Endothelial cell of umbilical vein (primary cell): ENCODE data around the gene HP1BP3. TPM values are rescaled to one million over a fixed set of nuclear protein-coding genes. Genes with fewer than 3 reads are reported as not detected.

Experiments
- BruUV-seq: library from RNA; stranded (reverse); fragments of 400-500 nt; replicated peaks from 2 replicates; lab custom pipeline; 2021; lab: Mats Ljungman, UMichigan
- CTCF ChIA-PET: fragments of 300-600, 350-600 bp; sonication (Branson Sonifier 250); formaldehyde crosslinking; loops from one replicate; lab custom pipeline; 2021; ENCODE audit warnings: antibody characterized with exemption, inconsistent platforms; lab: Charles Lee
- POLR2A ChIA-PET: fragments of 300-600, 350-600 bp; sonication (Branson Sonifier 250); formaldehyde crosslinking; loops from one replicate; lab custom pipeline; 2021; ENCODE audit warnings: antibody characterized with exemption, inconsistent platforms; lab: Charles Lee
- DNase-seq: peaks from one replicate; pipeline ENCODE4 v3.0.0-alpha.2; 2011; ENCODE audit warnings: low read depth, low spot score
- FAIRE-seq: peaks from 2 replicates; lab custom pipeline; 2011; peaks lifted over from hg19 to GRCh38; lab: Jason Lieb, UNC
- H2AFZ ChIP-seq: 2 replicates; pipeline ENCODE4 v1.6.0; 2012; ENCODE audit warnings: low read depth, low read length, control low read depth, inconsistent platforms
- H3K27ac ChIP-seq: 2 replicates; pipeline ENCODE4 v1.5.1; 2011; ENCODE audit warnings: low read depth, mild to moderate bottlenecking, control low read depth, low read length, moderate library complexity; ENCODE audit not compliant: insufficient read depth
- H3K27me3 ChIP-seq, 2 experiments: 2 replicates each; pipeline versions ENCODE4 v1.6.0 to v1.6.1; 2011; ENCODE audit warnings: low read length in 2 of 2, mixed read lengths in 1 of 2; ENCODE audit not compliant: control insufficient read depth in 2 of 2, insufficient read depth in 2 of 2
- H3K36me3 ChIP-seq, 2 experiments: 2 replicates in 1 of 2; 3 replicates in 1 of 2; pipeline ENCODE4 v1.5.1; 2011; ENCODE audit warnings: low read length in 2 of 2, mild to moderate bottlenecking in 1 of 2, moderate library complexity in 1 of 2; ENCODE audit not compliant: control insufficient read depth in 2 of 2, insufficient read depth in 2 of 2; ENCODE audit errors: extremely low read depth in 1 of 2
- H3K4me1 ChIP-seq: 3 replicates; pipeline ENCODE4 v1.5.1; 2011; ENCODE audit warnings: mild to moderate bottlenecking, low read length; ENCODE audit not compliant: control insufficient read depth, insufficient read depth; ENCODE audit errors: extremely low read depth
- H3K4me2 ChIP-seq: 2 replicates; pipeline ENCODE4 v1.6.1; 2011; ENCODE audit warnings: low read length, control low read depth, mixed read lengths; ENCODE audit not compliant: insufficient read depth
- H3K4me3 ChIP-seq, 3 experiments: fragments of 200-600 bp in 1 of 3; sonication (generic), shearing (Covaris generic) in 1 of 3; replicated peaks in 1 of 3; 2 replicates each; pipeline ENCODE4 v1.5.1; 2011 to 2016; ENCODE audit warnings: control low read depth in 3 of 3, low read length in 3 of 3, mild to moderate bottlenecking in 2 of 3, inconsistent platforms in 1 of 3, low read depth in 1 of 3, moderate library complexity in 1 of 3; ENCODE audit not compliant: insufficient read depth in 1 of 3
- H3K79me2 ChIP-seq: 2 replicates; pipeline ENCODE4 v1.6.0; 2012; ENCODE audit warnings: low read length, inconsistent platforms; ENCODE audit not compliant: control insufficient read depth, insufficient read depth
- H3K9ac ChIP-seq: replicated peaks from 2 replicates; pipeline ENCODE3; 2011; ENCODE audit warnings: low read length, control low read depth; ENCODE audit not compliant: insufficient read depth; ENCODE audit errors: extremely low read depth
- H3K9me1 ChIP-seq: replicated peaks from 3 replicates; pipeline ENCODE4 v1.6.0; 2011; ENCODE audit warnings: mild to moderate bottlenecking, low read length; ENCODE audit not compliant: control insufficient read depth, insufficient read depth; ENCODE audit errors: extremely low read depth
- H3K9me3 ChIP-seq: replicated peaks from 2 replicates; pipeline ENCODE4 v1.5.1; 2012; ENCODE audit warnings: low read length, inconsistent platforms; ENCODE audit not compliant: control insufficient read depth, insufficient read depth
- H4K20me1 ChIP-seq: replicated peaks from 2 replicates; pipeline ENCODE3; 2011; ENCODE audit warnings: mild to moderate bottlenecking, low read length; ENCODE audit not compliant: control insufficient read depth, insufficient read depth; ENCODE audit errors: extremely low read depth
- CTCF ChIP-seq, 2 donors: IDR thresholded peaks; 1 replicate in 1 of 2; 2 replicates in 1 of 2; pipeline ENCODE4 v1.5.1; 2011; ENCODE audit warnings: low read length in 2 of 2, mild to moderate bottlenecking in 2 of 2, moderate library complexity in 2 of 2, control low read depth in 1 of 2, inconsistent platforms in 1 of 2, low read depth in 1 of 2; ENCODE audit not compliant: insufficient read depth in 1 of 2; ENCODE audit errors: extremely low read depth in 1 of 2
- EZH2 ChIP-seq: IDR thresholded peaks from 2 replicates; pipeline ENCODE4 v1.6.1; 2012; ENCODE audit warnings: borderline replicate concordance, low read depth, mild to moderate bottlenecking, moderate library complexity, low read length, inconsistent platforms; ENCODE audit not compliant: severe bottlenecking
- JUN ChIP-seq: IDR thresholded peaks from 2 replicates; pipeline ENCODE4 v1.6.1; 2011; ENCODE audit warnings: borderline replicate concordance, low read depth; ENCODE audit not compliant: insufficient read length, insufficient read depth
- MAX ChIP-seq: IDR thresholded peaks from 2 replicates; pipeline ENCODE4 v1.6.1; 2011; ENCODE audit not compliant: insufficient read depth, insufficient read length
- MYC ChIP-seq: IDR thresholded peaks from one replicate; pipeline ENCODE4 v1.6.1; 2011; ENCODE audit warnings: mild to moderate bottlenecking, low read depth, low read length
- dilution Hi-C: fragments of 300-500 bp; cut with MboI; formaldehyde crosslinking; loops from one replicate; pipeline ENCODE4 v1.15.0; 2019; ENCODE audit warnings: low sequenced_read_pairs; ENCODE audit not compliant: extremely low pct_ligation_motif_present
- intact Hi-C: fragments of 100-400 bp; cut with micrococcal nuclease; formaldehyde crosslinking; loops from one replicate; pipeline ENCODE4 v1.10.0; 2022
- polyA plus RNA-seq, 4 experiments: library from polyadenylated mRNA; depleted of rRNA in 3 of 4; stranded (reverse) in 3 of 4; unstranded in 1 of 4; fragments of >200 nt; gene quantifications; 2 replicates each; pipeline versions ENCODE4 v1.2.1 to v1.2.3, GENCODE V29; 2011 to 2012; ENCODE audit warnings: missing spikeins in 1 of 4
- total RNA-seq: library from RNA; stranded (reverse); gene quantifications from 2 replicates; pipeline ENCODE4 v1.2.3, GENCODE V29; 2021

HP1BP3 gene
- total and polyA plus RNA-seq, 2 donors (not counting 3 experiments of a cell fraction or from before 2014, with no cell fraction given): 87.2 to 231 TPM

- intact Hi-C loops (no loop called here), dilution Hi-C loops (no loop called here)
- H3K79me2 ChIP-seq: no peaks in the 10 kb centered on the region
- FAIRE-seq (no peak), DNase-seq (no peak)
- no peak overlapping the region for H3K4me3 ChIP-seq
- H3K9me3 ChIP-seq: no peaks in the 10 kb centered on the region
- POLR2A ChIA-PET: no interaction called here
- H3K4me2 ChIP-seq: no peak overlapping the region
- H3K27me3 ChIP-seq: no peaks in the 10 kb centered on the region
- no peak overlapping the region for H2AFZ ChIP-seq
- no peaks in the 10 kb centered on the region for H3K36me3 ChIP-seq
- CTCF ChIA-PET: no interaction called here
- TF ChIP-seq JUN (no peak), MAX (no peak), CTCF (IDR thresholded peaks at IDR 0.05; ENCODE audit: extremely low read depth in 1 of 2, insufficient read depth in 1 of 2, low read depth in 1 of 2, low read length in 2 of 2) (no peak), EZH2 (no peak), MYC (no peak)
- H3K27ac ChIP-seq: no peak overlapping the region
- H3K9ac ChIP-seq: no peak overlapping the region
- no TSS peak for BruUV-seq
- no peaks in the 10 kb centered on the region for H3K9me1 ChIP-seq
- H4K20me1 ChIP-seq: no peaks in the 10 kb centered on the region
- H3K4me1 ChIP-seq: no peaks in the 10 kb centered on the region
Measured at GRCh38 chr1:20712215-20712577, 74.9 kb downstream of the HP1BP3 start.
